ENCODE results near the gene CD96. TPM values are rescaled to one million over a fixed set of nuclear protein-coding genes. Genes with fewer than 3 reads are reported as not detected.
"Not testable (repeated sequence)": the region's sequence is repeated elsewhere in the genome, so short reads cannot be mapped to it uniquely, and the experiment has no call there.

The CD96 gene, protein sequence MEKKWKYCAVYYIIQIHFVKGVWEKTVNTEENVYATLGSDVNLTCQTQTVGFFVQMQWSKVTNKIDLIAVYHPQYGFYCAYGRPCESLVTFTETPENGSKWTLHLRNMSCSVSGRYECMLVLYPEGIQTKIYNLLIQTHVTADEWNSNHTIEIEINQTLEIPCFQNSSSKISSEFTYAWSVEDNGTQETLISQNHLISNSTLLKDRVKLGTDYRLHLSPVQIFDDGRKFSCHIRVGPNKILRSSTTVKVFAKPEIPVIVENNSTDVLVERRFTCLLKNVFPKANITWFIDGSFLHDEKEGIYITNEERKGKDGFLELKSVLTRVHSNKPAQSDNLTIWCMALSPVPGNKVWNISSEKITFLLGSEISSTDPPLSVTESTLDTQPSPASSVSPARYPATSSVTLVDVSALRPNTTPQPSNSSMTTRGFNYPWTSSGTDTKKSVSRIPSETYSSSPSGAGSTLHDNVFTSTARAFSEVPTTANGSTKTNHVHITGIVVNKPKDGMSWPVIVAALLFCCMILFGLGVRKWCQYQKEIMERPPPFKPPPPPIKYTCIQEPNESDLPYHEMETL
- 50.5 and 60.5 TPM in 2 replicates for total RNA-seq

DNA sequence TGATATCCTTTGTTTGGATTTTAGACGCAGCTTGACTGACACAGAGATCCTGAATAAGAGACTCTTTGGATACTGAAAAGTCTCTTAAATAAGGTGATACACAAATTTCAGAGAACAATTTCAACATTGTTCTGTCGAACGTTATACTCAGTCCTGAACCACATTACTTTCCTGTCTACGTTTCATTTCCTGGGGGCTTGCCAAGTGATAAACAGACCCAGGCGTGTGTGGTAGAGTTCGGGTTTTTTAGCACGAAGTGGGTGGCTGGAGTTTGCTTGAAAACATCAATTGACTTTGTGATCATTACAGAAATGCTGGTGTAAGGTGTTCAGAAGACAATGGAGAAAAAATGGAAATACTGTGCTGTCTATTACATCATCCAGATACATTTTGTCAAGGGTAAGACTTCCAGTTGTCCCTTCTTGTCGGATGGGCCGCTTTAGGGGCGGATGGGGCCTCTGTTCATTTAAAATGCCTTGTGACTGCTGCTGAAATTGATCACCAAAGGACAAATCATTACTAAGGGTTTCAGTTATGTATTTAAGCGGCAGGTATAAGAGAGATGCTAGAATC is at the start of gene CD96:
CD96 (plus strand) TSS at position 287 of the 573 bp plus-strand sequence; CDS start at position 339, 52 bp downstream.
- peak; percentile 92 for DNase-seq
- Mint-ChIP-seq H3K27me3 (no peaks in the 10 kb centered on the region), H3K4me3 (peak within 1 kb of the TSS; percentile 44), H3K4me1 (peaks cover 81% of the 10 kb centered on the region), H3K27ac (peak within 1 kb of the TSS; percentile 94), H3K9me3 (peaks cover 5% of the 10 kb centered on the region), H3K36me3 (ENCODE audit: low read depth) (peaks cover 26% of the 10 kb centered on the region)
- intact Hi-C loops (cut with micrococcal nuclease), result loop anchor here (1.0 to 10.0 kb wide), 8 partner anchors 68 to 1453 kb away; partner anchors contain the start of genes BTLA and GTPBP8

DNA sequence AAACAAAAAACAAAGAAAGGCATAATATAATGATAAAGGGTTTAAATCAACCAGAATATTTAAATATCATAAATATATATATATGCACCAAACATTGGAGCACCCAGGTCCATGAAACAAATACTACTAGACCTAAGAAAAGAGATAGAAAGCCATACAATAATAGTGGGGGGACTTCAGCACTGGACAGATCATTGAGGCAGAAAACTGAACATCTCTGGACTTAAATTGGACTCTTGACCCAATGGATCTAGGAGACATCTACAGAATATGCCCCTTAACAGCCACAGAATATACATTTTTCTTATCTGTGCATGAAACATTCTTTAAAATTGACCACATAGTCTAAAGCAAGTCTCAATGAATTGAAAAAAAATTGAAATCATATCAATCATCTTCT is 48.7 kb upstream of the CD96 start:
- Mint-ChIP-seq H3K4me1 (no peaks in the 10 kb centered on the region), H3K27ac (no peak overlapping the region), H3K9me3 (peaks cover 13% of the 10 kb centered on the region), H3K4me3 (no peak overlapping the region), H3K36me3 (ENCODE audit: low read depth) (no peaks in the 10 kb centered on the region), H3K27me3 (no peaks in the 10 kb centered on the region)
- intact Hi-C loops (cut with micrococcal nuclease), result no loop called here
- no peak for DNase-seq

DNA sequence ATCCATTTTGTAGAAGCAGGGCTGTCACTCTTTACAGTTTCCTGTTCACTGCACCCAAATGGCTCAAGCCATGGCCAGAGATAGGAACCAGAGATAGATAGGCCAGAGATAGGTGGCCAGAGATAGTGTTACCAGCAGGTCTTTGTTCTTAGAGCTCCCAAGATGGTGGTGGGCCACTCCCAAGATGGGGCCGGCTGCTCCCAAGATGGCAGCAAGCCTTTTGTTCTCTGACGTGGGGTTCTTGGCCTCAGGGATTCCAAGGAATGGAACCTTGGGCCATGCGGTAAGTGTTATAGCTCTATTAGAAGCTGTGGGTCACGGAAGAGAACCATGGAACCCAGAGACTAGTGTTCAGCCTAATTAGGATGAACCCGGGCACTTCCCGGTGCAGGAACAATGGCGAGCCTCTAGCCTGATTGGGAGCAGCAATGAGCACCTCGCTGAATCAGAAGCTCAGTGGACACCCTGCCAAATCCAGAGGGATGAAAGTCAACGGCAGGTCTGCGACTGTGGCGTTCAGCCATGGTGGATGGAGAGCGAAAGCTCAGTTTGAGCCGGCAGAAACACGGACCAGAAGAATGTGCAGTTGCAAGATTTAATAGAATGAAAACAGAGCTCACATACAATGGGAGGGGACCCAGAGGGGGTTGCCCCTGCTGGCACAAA is 45.0 kb upstream of the CD96 start:
- intact Hi-C loops (cut with micrococcal nuclease), result no loop called here
- Mint-ChIP-seq H3K27me3 (no peaks in the 10 kb centered on the region), H3K36me3 (ENCODE audit: low read depth) (no peaks in the 10 kb centered on the region), H3K27ac (no peak overlapping the region), H3K9me3 (peaks cover 14% of the 10 kb centered on the region), H3K4me3 (no peak overlapping the region), H3K4me1 (peaks cover 2% of the 10 kb centered on the region)
- no peak for DNase-seq

DNA sequence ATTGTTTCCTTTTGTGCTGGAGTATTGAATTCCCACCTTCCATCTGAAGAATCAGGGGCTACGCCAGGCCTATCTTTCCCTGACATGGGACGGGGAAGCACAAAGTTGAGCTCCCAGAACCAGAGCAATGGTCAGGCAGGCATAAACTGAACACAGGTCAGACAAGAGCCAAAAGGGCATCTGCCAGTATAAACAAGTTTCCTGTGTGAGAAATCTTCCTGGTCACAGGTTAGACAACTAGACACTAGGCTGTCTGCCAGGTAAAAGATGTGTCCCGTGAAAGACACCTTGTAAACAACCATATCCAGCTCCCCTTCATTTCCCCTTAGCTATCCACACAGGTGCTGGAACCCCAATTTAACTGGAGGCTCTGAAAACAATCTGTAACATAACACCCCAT is 44.0 kb upstream of the CD96 start:
- DNase-seq, result no peak
- intact Hi-C loops (cut with micrococcal nuclease), result no loop called here
- Mint-ChIP-seq H3K4me3 (no peak overlapping the region), H3K9me3 (peaks cover 12% of the 10 kb centered on the region), H3K27ac (no peak overlapping the region), H3K27me3 (no peaks in the 10 kb centered on the region), H3K4me1 (peaks cover 2% of the 10 kb centered on the region), H3K36me3 (ENCODE audit: low read depth) (no peaks in the 10 kb centered on the region)

DNA sequence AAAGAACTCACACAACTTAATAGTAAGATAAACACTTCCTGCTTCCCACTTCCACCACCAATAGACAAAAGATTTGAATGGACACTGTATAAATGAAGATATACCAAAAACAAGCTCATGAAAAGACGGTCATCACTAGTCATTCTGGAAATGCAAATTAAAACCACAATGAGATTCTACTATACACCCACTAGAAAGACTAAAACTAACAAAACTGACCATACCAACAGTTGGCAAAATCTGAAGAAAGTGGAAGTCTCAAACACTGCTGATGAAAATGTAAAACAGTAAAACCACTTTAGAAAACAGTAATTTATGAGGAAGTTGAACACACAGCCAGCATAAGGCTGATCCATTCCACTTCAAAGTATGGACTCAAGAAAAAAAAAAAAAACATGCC is 35.6 kb upstream of the CD96 start:
- H3K4me3 Mint-ChIP-seq, result no peak overlapping the region
- no peaks in the 10 kb centered on the region for H3K36me3 Mint-ChIP-seq (ENCODE audit: low read depth)
- H3K4me1 Mint-ChIP-seq, result peaks cover 2% of the 10 kb centered on the region
- H3K27me3 Mint-ChIP-seq, result no peaks in the 10 kb centered on the region
- intact Hi-C loops (cut with micrococcal nuclease), result no loop called here
- H3K9me3 Mint-ChIP-seq, result peaks cover 8% of the 10 kb centered on the region
- no peak overlapping the region for H3K27ac Mint-ChIP-seq
- DNase-seq, result no peak

DNA sequence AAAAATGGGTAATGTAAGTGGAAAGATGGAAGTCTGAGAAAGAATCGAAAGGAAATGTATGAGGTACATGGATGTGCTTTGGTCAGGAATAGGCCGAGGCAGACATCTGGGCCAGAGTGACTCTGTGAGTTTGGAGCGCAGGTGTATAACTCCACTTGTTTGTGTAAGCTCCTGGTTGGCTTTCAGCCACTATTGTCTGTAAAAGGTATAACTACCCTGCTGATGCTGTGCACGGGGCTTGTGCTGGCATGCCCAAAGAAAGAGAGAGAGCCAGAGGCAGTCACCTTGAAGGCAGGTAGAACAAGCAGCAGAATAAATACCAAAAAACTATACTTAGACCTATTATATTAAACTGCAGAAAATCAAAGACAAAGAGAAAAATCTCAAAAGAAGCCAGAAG is 32.7 kb upstream of the CD96 start:
- Mint-ChIP-seq H3K36me3 (ENCODE audit: low read depth) (no peaks in the 10 kb centered on the region), H3K9me3 (no peaks in the 10 kb centered on the region), H3K4me1 (no peaks in the 10 kb centered on the region), H3K27me3 (peaks cover 2% of the 10 kb centered on the region), H3K27ac (no peak overlapping the region), H3K4me3 (no peak overlapping the region)
- intact Hi-C loops (cut with micrococcal nuclease), result no loop called here
- no peak for DNase-seq

DNA sequence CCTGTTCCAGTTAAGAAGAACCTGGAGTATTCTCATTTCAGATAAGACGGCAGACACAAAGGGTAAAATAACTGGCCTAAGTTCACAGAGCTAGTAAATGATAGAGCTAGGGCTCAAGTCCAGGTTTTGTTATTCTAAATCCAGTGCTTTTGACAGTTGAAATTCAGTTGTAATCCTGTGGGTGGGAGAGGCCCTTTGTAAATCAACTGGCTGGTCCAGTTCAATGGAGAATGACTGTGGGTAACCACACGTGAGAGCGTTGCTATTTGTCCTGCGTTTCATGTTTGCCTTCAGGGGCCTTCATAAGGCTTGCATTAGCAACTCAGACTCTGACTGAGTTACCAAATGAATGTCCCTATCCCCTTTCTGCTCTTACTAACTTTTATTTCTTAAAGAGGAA is 24.2 kb upstream of the CD96 start:
- H3K4me1 Mint-ChIP-seq, result no peaks in the 10 kb centered on the region
- H3K9me3 Mint-ChIP-seq, result no peaks in the 10 kb centered on the region
- no peak for DNase-seq

DNA sequence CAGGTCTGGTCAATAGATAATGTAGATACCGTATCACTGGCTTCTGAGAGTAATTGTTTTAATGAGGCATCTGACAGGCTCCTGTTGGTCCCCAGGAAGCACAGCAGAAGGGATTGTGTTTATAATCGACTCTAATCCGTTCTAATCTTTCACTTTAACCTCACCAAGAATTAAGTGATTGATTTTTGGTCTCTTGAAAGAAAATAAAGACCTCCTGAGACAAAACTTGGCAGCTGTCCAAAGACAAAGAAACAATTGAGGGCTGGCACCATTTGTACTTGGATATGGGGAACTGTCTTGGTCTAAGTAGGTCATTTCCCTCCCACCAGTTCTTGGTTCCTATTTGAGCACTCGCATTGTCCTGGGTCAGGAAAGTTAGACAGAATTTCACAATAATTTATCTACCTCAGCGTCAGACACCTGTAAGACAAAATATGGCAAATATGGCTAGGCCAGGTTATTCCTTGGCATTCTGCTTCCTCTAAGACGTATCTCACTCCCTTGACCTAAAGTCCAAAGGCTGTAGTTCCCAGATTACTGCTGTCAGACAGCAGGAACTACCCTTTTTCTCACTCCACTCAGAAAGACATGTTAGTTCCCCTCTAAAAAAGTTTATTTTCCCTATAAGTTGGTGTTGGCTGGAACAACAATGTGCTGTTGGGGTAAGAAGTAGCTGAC is 22.7 kb upstream of the CD96 start:
- H3K4me3 Mint-ChIP-seq, result no peak overlapping the region
- no peaks in the 10 kb centered on the region for H3K36me3 Mint-ChIP-seq (ENCODE audit: low read depth)
- no peaks in the 10 kb centered on the region for H3K9me3 Mint-ChIP-seq
- intact Hi-C loops (cut with micrococcal nuclease), result no loop called here
- no peak overlapping the region for H3K27ac Mint-ChIP-seq
- H3K4me1 Mint-ChIP-seq, result no peaks in the 10 kb centered on the region
- no peak for DNase-seq
- H3K27me3 Mint-ChIP-seq, result peaks cover 2% of the 10 kb centered on the region

More for the DNA sequence above, 24.2 kb upstream of the CD96 start:
- Mint-ChIP-seq H3K27me3 (peaks cover 2% of the 10 kb centered on the region), H3K4me3 (no peak overlapping the region), H3K27ac (no peak overlapping the region), H3K36me3 (ENCODE audit: low read depth) (no peaks in the 10 kb centered on the region)
- intact Hi-C loops (cut with micrococcal nuclease), result no loop called here

DNA sequence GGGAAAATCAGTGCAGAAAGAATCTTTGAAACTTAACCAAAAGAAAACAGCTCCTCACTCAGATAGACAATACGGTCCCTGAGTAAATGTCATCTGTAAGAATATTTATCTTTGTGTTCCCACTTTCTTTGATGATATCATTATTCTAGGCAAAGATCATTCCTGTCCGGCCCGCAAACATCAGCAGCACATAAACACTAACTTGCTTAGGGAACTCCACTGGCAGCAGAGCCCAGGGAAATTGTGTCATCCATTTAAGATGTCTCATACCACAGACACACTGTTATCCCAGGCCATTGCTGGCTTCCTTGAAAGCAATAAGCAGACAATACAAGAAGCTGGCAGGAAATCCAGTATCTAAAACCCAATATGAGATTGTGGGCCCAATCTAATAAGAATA is 20.1 kb upstream of the CD96 start:
- peak; percentile 30 for DNase-seq
- H3K4me1 Mint-ChIP-seq, result no peaks in the 10 kb centered on the region
- no peaks in the 10 kb centered on the region for H3K36me3 Mint-ChIP-seq (ENCODE audit: low read depth)
- H3K9me3 Mint-ChIP-seq, result no peaks in the 10 kb centered on the region
- peaks cover 2% of the 10 kb centered on the region for H3K27me3 Mint-ChIP-seq
- H3K4me3 Mint-ChIP-seq, result no peak overlapping the region
- no peak overlapping the region for H3K27ac Mint-ChIP-seq
- intact Hi-C loops (cut with micrococcal nuclease), result no loop called here

DNA sequence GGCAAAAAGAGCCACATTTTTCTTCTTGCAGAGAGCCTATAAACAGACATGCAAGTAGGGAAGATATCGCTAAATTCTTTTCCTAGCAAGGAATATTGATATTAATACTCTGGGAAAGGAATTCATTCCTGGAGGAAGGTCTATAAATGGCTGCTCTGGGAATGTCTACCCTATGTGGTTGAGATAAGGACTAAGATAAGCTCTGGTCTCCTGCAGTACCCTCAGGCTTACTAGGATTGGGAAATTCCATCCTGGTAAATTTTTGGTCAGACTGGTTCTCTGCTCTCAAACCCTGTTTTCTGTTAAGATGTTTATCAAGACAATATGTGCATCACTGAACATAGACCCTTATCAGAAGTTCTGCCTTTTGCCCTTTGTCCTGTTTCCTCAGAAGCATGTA is 17.5 kb upstream of the CD96 start:
- H3K4me3 Mint-ChIP-seq; H3K9me3 Mint-ChIP-seq; H3K27ac Mint-ChIP-seq; H3K27me3 Mint-ChIP-seq; H3K36me3 Mint-ChIP-seq (ENCODE audit: low read depth); intact Hi-C loops (cut with micrococcal nuclease); H3K4me1 Mint-ChIP-seq: not testable (repeated sequence)
- peak; percentile 28 for DNase-seq

DNA sequence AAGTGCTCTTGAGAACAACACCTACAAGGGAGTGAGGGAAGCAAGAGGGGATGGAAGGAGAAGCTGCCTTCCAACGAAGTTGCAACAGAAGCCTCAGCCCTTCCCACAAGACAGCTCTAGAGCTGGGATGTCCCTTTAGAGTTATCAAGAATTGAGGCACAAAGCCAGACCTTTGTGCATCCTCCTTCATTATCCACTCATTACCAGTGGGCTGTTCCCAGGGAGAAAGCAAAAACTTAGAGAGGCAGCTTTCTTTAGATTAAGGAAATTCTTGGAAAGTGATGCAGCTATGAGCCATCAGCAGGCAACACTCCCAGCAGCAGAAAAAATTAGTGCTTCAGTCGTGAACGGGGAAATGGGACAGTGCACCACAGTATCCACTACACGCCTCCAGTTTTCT is 10.6 kb upstream of the CD96 start:
- Mint-ChIP-seq H3K27ac (no peak overlapping the region), H3K4me1 (peaks cover 15% of the 10 kb centered on the region), H3K4me3 (no peak overlapping the region), H3K9me3 (no peaks in the 10 kb centered on the region), H3K27me3 (no peaks in the 10 kb centered on the region), H3K36me3 (ENCODE audit: low read depth) (peaks cover 2% of the 10 kb centered on the region)
- peak; percentile 49 for DNase-seq
- intact Hi-C loops (cut with micrococcal nuclease), result no loop called here

DNA sequence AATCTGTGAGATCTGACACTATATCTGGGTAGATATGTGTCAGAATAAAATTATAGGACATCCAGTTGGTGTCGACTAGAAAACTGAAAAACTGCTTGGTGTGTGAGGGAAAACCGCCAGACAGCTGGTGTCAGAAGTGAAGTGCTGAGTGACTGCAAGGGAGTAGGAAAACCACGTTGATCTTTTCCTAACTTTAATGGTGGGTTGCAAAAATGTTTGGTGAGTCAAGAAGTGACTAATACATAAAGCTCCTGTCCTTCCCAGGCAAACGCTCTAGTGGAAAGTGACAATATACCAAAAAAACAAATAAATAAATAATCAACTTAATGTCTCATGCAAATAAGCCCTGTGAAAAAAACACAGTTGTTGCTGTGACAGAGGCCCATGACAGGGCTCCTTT is 7.3 kb upstream of the CD96 start:
- Mint-ChIP-seq H3K4me3 (no peak overlapping the region), H3K27ac (no peak overlapping the region), H3K36me3 (ENCODE audit: low read depth) (peaks cover 2% of the 10 kb centered on the region), H3K4me1 (peaks cover 36% of the 10 kb centered on the region), H3K9me3 (peaks cover 5% of the 10 kb centered on the region), H3K27me3 (no peaks in the 10 kb centered on the region)
- intact Hi-C loops (cut with micrococcal nuclease), result no loop called here
- DNase-seq, result peak; percentile 38

DNA sequence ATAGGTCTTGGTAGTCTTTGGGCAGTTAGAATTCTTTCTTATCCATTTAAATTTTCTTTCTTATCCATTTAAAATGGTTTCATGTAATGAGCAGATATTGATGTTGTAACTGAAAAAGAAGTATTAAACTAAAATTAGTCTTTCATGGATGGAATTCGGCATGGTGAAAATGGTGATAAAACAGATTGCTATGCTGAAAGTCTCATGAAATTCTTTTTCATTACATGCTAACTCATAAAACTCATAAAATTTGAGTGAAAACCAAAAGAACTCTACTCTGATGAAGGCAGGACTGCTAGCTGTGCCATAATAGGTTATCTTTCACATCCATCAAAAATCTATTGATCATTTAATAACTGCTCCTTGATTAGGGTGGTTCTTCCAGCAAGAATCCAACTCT is 3.9 kb upstream of the CD96 start:
- peak overlapping the region; percentile 79 for H3K4me3 Mint-ChIP-seq

More for the DNA sequence above, 3.9 kb upstream of the CD96 start:
- peaks cover 67% of the 10 kb centered on the region for H3K4me1 Mint-ChIP-seq
- peaks cover under 1% of the 10 kb centered on the region for H3K36me3 Mint-ChIP-seq (ENCODE audit: low read depth)
- DNase-seq, result no peak
- H3K9me3 Mint-ChIP-seq, result peaks cover 5% of the 10 kb centered on the region
- intact Hi-C loops (cut with micrococcal nuclease), result loop anchor here (2.0 kb wide), 3 partner anchors 277 to 1731 kb away; no protein-coding TSS in a partner anchor
- no peaks in the 10 kb centered on the region for H3K27me3 Mint-ChIP-seq
- peak overlapping the region; percentile 89 for H3K27ac Mint-ChIP-seq

Measured in activated CD4-positive, alpha-beta T cell treated with anti-CD3 and anti-CD28 coated beads, Interleukin-2, amount 10 ng/mL, durations not matched to agents 24 days and 14 days (primary cell).